Right hindlimb (tissue), 1 donor: Measurements from ENCODE around the gene TLX2.

Experiments
- DNase-seq: peaks from one replicate; pipeline ENCODE4 v3.0.0-alpha.2; 2018

The TLX2 gene

GRCh38 chr2:74536166-74536950, 22.1 kb downstream of the TLX2 start:
- DNase-seq = no peak

DNA sequence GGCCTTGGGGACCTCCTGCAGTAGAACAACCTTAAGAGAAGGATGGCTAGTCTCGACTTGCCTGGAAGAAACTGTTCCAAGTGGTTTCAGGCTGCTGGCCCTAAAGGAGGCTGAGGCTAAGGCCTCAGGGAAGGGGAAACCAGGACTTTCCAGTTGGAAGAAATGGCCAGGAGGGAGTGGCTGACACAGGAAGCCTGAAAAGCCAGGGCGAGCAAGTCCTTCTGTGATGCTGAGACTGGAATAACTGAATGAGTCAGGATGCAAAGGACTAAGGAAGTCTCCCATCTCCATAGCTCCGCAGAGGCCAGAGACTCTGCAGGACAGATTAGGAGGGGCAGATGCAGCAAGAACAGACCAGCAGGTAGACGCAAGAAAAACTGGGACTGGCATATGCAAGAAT, 22.9 kb downstream of the TLX2 start:
- DNase-seq = no peak

GRCh38 chr2:74538881-74539339, 24.7 kb downstream of the TLX2 start:
- DNase-seq = no peak

- DNase-seq = no peak
Observed at GRCh38 chr2:74540291-74540690, 26.0 kb downstream of the TLX2 start.

GRCh38 chr2:74542978-74543377, 28.7 kb downstream of the TLX2 start:
- no peak for DNase-seq

DNA sequence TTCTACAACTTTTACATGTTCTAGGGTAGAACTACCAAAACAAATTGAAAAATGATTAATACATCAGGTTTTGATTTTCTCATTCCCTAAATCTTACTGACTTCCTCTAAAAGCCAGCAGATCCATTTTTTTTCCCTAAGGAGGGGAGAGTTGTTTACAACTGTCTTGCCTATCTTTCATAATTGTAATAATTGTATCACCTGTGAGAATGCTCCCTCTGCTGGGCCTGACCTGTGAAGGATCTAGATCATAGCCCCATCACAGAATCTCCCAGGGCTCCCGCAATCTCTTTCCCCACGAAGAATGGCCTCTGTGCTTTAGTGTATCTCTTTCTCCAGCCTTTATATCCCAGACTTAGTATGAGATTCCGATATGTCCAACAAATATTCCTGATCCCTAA, 30.4 kb downstream of the TLX2 start:
- no peak for DNase-seq

- DNase-seq = no peak
Observed at GRCh38 chr2:74546004-74546403, 31.8 kb downstream of the TLX2 start.

GRCh38 chr2:74548285-74548899, 34.1 kb downstream of the TLX2 start:
- DNase-seq = no peak

DNA sequence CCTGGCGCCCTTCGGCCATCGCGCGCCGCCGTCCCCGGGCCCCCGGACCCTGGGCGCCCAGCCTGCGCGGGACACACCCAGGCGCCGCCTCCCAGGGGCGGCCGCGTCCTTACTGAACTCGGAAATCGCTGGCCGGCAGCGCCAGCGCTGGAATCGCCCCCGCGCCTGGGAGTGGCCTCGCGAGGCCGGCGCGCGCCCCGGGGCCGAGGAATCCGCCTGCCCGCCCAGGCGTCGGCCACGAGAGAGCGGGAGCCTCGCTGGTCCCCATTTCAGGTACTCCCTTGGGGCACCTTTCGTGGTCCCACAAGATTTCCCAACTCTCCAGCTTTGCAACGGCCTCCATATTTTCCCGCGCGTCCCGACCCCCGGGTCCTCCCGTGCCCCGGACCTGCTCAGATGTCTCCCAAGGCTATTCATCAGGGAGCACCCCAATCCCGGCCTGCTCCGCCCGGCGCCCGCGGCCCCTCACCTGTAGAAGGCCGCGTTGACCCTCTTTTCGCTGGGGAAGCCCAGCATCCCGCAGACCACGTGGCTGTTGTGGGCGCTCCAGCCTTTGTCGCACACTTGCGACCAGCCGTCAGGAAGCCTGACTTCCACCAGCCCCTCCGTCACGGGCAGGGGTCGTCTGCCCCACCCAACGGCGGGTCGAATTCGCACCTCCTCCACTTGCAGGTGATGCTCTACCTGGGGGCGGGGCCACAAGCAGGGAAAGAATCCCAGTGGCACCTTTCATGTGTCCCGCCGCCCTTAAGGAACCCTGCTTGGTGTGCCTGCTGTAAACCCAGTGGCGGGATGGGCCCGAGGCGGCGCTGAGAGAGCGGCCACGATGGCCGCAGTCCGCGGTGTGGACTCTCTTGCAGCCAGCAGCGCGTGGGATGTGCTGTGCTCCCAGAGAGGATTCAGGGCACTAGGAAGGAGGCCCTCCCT, 34.9 kb downstream of the TLX2 start:
- peak; percentile 74 for DNase-seq

- DNase-seq = no peak
Observed at GRCh38 chr2:74550231-74550630, 36.0 kb downstream of the TLX2 start.

DNA sequence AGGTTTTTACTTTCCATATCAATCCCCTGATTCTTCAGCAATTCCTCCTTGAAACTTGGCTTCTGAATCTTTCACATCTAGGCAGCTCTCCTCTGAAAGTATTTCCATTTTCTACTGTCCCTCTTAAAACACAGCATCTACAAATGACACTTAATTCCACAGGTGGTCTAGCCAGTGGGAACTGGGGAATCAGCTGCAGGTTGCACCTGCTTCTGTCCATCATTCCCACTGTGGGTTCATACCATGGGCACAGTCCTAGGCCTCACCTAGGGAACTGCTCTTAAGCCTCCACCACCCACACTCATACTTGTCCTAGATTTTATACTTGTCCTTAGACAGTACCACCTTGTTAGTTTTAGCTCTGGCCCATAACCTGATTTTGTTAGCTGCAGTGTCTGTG, 37.3 kb downstream of the TLX2 start:
- DNase-seq = no peak

- no peak for DNase-seq
Observed at GRCh38 chr2:74551942-74552913, 38.0 kb downstream of the TLX2 start.

GRCh38 chr2:74552914-74553811, 38.9 kb downstream of the TLX2 start:
- peak; percentile 49 for DNase-seq

DNA sequence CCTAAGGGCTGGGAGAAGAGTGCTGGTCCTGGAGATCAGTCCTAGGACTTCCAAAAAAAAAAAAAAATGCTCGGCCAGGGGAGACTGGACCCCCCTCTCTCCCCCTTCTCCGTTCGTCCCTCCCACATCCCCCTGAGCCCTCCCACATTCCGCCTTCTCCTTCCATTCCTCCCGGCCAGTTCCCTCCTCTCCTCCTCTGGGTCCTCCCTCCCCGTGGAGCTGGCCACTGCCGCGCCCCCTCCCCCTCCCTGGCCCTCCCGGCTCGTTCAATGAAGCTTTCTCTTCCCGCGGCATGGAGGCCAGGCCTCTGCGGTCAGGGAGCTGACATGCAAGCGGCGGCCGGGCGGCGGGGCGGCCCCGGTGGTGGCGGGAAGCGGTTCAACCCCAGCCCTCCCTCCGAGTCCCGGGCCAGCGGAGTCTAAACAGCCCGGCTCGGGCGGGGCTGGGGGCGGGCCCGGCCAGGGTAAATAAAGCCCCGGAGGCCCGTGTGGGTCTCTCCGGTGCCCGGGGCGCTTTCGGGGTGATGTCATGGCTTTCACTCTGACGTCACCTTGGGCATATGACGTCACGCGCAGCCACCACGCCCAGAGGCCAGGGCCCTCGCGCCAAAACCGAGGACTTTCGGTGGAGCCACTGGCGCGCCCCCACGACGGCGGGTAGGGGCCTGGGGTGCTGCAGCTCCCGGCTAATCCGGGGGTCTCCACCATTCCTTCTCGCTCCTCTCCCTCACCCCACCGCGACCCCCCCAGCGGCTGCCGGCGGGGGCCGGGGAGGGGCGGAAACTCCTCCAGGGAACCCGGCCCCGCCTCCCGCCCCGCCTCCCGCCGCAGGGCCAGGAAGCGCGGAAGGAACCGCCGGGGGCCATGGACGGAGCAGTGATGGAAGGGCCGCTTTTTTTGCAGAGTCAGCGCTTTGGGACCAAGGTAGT, 39.9 kb downstream of the TLX2 start, which contains the start of the genes DOK1 and LOXL3:
TSS of gene DOK1 (plus strand) at position 829 of the 928 bp plus-strand sequence. CDS start at position 864, 35 bp downstream.
TSS of gene LOXL3 (minus strand) at position 51 of the 928 bp plus-strand sequence. CDS start 1,308 bp downstream, outside the sequence.
- DNase-seq = peak; percentile 93

GRCh38 chr2:74554820-74555531, 40.7 kb downstream of the TLX2 start:
- DNase-seq = no peak

- DNase-seq = no peak
Observed at GRCh38 chr2:74555610-74556103, 41.4 kb downstream of the TLX2 start.

GRCh38 chr2:74556159-74556558, 41.9 kb downstream of the TLX2 start:
- no peak for DNase-seq

DNA sequence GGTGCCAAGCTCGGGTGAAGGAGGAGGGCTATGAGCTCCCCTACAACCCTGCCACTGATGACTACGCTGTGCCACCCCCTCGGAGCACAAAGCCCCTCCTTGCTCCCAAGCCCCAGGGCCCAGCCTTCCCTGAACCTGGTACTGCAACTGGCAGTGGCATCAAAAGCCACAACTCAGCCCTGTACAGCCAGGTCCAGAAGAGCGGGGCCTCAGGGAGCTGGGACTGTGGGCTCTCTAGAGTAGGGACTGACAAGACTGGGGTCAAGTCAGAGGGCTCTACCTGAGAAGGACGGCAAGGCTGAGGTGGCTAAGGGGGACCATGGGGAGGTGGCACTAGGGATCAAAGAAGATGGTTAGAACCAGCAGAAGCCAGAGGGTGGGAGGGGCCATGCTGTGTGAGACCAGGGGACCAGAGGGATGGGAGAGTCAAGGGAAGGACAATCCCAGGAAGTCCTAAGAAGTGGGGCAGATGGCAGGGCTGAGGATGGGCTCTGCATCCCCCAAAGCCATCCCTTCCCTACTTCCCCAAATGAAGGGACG, 42.7 kb downstream of the TLX2 start:
- DNase-seq = no peak
